HG03280 (cell line): ENCODE measurements around the gene ANKRD33B.

Experiments used
- ATAC-seq: cut with Tn5 transposase; IDR thresholded peaks from one replicate; pipeline ENCODE4 v1.9.1; 2021; ENCODE audit warnings: mild to moderate bottlenecking, moderate library complexity; ENCODE audit not compliant: unreplicated experiment

Gene ANKRD33B

DNA sequence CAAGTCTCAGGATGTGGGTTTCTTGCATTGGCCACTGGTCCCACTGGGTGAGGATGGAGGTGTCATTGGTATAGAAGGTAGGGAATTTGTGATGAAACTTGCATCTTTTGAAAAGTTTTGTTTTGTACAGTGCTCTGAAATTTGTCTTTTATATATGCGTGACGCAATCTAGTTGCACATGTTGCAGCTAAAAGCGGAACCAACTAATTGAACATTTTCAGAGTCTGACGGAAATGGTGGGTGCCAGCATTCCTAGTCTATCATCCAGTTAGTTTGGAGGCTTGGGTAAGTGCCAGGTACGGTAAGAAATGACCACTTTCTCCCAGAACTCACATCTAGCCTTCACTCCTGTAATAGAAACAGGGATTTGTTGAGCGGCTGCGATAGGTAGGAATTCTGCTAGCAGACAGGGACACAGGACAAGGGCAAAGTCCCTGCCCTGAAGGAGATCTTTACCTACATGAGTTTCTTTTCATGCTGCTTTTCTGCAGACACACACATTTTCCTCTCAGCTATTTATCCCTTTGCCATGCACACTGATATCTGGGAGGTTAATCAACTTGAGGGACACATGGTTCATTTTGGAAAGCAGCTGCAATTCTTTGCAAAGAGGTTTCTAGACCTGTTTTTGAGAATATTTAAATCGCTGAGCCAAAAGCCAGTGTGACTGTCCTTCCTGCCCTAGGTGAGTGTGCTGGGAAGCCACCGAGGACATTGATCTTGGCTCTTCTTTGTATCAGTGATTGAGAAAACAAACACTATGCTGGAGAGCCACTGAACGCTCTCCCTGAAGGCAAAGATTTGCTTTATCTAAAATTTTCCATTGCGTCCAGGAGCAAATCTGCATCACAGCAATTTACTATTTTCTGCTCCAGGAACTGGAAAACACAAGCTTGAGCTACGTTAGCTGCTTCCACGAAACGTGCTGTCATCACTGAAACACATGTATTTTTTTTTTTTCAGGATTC, 107.5 kb downstream of the ANKRD33B start:
- no peak for ATAC-seq

DNA sequence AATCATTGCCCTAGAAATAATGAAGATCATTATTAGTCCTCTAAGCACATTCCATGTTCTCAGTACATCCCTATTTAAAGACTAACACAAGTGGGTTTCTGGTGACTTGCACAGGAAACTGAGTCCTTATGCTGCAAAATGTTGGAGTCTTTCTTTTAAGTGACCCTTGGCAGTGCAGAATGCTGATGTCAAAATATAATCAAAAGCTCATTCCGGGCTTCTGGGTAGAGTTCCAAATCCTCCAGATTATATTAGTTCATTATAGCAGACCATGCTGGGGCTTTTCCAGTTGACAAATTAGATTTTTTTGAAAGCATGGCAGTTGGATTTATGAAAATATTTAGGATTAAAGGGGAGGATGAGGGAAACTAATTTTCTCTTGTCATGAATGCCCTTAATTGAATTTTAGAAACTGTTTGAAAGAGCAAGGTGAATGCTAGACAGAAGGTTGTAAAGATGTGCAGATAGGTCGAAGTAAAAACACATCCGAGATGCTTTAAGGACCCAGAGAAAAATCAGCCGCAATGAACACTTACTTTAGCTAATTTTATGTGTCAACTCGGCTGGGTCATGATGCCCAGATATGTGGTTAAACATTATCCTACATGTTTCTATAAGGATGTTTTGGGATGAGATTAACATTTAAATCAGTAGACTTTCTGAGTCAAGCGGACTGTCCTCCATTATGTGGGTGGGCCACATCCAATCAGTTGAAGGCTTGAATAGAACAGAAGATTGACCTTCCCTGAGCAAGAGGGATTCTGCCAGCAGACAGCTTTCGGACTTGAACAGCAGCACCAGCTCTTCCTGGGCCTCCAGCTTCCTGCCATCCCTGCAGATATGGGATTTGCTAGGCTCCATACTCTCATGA, 108.5 kb downstream of the ANKRD33B start:
- no peak for ATAC-seq

GRCh38 chr5:10673017-10673389, 109.1 kb downstream of the ANKRD33B start:
- no peak for ATAC-seq

GRCh38 chr5:10673407-10673806, 109.5 kb downstream of the ANKRD33B start:
- ATAC-seq, result no peak

- no peak for ATAC-seq
Observed at GRCh38 chr5:10674096-10674495, 110.2 kb downstream of the ANKRD33B start.

DNA sequence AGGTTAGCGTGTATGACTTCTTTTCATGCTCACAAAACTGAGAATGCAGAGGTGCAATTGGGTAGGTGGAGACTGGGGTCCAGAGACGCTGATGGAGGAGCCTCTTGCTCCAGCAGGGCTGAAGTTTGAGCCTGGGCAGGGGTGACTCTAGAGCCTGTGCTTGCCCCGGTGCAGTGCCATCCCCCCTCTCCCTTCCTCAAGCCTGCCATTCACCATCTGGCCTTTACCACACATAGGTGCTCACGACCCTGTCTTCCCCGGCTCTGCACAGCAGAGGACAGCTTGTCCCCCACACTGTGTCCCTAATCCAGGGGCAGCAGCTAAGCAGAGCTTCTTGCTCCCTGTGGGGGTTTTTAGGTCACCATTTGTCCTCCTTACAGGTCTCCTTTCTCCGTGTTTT, 110.7 kb downstream of the ANKRD33B start:
- ATAC-seq, result no peak

DNA sequence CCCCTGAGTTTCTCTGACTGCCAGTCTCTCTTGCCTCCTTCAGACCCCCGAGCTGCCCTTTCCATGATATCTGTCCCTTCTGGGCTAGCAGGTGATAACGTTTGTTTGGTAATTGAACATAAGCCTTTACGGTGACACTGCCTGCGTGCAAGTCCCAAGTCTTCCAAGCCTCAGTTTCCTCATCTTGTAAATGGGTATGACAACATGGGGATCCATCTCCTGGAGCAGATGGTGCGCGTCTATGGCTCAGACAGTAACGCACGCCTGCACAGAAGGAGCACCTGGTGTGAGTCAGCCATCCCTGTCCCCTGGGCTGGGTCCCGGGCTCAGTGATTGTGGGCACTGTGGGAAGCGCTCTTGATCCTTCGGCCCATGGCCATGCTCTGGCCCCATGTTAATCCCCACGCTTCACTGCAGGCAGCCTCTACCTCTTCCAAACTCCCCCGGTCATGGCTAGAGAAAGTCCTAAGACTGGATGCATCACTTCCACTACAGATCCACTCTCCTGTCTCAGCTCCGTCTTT, 111.4 kb downstream of the ANKRD33B start:
- ATAC-seq, result no peak

- ATAC-seq, result no peak
Observed at GRCh38 chr5:10676224-10676623, 112.4 kb downstream of the ANKRD33B start.

DNA sequence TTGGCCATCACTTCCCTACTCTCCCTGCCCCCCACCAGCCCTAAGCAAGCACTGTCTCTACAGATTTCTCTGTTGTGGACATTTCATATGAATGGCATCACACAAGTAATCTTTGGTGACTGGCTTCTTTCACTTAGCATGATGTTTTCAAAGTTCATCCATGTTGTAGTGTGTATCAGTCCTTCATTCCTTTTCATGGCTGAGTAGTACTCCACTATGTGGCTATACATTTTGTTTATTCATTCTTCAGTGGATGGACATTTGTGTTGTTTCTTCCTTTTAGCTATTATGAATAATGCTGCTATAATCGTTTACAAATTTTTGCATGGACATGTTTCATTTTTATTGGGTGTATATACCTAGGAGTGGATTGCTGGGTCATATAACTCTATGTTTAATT, 113.1 kb downstream of the ANKRD33B start:
- ATAC-seq, result no peak

GRCh38 chr5:10677533-10677932, 113.7 kb downstream of the ANKRD33B start:
- no peak for ATAC-seq

GRCh38 chr5:10678244-10678643, 114.4 kb downstream of the ANKRD33B start:
- ATAC-seq, result no peak

DNA sequence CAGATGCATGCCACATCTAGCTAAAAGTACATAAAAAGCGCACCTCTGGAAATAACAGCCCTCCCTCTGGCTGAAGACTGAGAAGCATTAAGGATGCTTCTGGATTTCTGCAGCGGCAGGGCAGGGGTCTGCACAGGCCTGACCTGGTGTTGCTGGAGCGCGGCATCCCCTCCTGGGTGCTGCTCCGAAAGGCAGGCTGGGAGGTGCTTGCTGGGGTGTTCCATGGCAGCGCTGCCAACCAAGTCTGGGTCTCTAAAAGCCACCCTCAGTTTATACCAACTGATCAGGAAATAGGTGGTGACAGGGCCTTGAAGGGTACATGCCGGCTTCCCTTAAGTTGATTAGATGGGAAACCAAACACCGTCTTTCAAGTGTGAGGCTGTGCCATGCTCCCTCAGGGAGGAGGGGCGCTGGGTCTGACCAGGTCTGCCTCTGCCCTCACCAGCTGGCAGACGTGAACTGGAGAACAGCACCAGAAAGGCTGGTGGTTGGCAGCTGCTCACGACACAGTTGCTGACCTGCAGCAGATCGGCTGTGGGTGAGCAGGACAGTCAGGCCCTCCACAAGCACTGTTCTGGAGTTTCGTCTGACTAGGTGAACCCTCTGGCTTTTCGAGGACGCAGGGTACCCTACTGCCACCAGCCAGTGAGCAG, 115.6 kb downstream of the ANKRD33B start:
- ATAC-seq, result no peak

GRCh38 chr5:10680876-10681481, 117.1 kb downstream of the ANKRD33B start:
- no peak for ATAC-seq

DNA sequence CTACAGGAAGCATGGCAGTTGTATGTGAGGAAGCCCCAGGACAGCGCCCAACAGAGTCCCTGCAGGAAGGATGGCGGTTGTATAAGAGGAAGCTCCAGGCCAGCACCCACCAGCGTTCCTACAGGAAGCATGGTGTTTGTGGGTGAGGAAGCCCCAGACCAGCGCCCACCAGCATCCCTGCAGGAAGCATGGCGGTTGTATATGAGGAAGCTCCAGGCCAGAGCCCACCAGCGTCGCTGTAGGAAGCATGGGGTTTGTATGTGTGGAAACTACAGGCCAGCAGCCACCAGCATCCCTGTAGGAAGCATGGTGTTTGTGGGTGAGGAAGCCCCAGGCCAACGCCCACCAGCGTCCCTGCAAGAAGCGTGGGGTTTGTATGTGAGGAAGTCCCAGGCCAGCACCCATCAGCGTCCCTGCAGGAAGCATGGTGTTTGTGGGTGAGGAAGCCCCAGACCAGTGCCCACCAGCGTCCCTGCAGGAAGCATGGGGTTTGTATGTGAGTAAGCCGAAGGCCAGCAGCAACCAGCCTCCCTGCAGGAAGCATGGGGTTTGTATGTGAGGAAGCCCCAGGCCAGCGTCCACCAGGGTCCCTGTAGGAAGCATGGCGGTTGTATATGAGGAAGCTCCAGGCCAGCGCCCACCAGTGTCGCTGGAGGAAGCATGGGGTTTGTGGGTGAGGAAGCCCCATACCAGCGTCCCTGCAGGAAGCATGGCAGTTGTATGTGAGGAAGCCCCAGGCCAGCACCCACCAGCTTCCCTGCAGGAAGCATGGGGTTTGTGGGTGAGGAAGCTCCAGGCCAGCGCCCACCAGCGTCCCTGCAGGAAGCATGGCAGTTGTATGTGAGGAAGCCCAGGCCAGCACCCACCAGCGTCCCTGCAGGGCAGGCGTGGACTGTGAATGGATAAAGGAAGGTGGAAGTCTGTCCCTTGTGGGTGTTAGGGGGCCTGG, 118.1 kb downstream of the ANKRD33B start:
- ATAC-seq, result no peak

- ATAC-seq, result no peak
Observed at GRCh38 chr5:10682801-10683525, 119.1 kb downstream of the ANKRD33B start.

DNA sequence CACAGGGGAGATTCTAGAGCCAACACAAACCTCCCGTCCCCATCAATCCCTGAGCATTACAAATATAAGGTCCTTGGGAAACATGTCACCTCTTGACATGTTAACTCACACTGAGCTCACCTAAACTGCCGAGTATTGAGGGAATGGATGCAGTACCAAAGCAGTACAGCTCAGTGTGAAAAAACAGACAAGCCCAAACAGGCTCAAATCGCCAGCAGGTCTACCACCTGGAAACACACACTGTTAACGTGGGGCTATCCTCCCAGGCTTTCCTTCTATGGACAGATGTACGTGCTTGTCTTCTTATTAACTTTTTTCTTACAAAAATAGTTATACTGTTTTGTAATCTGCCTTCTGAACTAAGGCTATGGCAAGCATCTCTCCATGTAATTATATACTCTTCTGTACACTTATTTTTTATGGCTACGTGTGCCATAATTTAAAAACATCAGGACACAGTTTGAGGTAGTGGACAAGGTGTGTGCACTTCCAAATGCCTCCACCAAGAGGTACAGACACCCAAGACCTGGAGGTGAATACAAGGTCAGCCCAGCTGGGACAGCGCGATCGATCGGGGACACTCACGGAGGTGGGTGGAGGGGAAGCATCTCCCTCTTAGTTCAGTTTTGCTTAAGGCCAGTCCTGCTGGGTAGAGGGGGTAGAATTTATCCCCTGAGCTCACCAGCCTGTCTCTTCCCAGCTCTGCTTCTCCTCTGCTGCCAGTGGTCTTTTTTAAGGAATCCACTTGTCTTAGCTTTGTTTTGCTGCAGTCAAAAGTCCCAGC, 120.6 kb downstream of the ANKRD33B start:
- peak; percentile 74 for ATAC-seq

- peak; percentile 72 for ATAC-seq
Observed at GRCh38 chr5:10685115-10685521, 121.2 kb downstream of the ANKRD33B start.

DNA sequence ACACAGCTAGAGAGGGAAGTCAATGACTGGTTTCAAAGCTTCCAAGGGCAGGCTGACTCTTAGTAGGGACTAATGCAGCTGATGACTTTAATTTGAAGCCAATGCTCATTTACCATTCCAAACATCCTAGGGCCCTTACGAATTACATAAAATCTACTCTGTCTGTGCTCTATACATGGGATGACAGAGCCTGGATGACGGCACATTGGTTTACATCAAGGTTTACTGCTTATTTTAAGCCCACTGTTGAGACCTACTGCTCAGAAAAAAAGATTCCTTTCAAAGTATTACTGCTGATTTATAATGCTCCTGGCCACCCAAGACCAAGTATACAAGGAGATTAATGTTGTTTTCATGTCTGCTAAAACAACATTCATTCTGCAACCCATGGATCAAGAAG, 123.0 kb downstream of the ANKRD33B start:
- ATAC-seq, result no peak
